OCI-LY1 (cell line): ENCODE measurements around the gene CREB5.

ENCODE experiments used
- H2AFZ ChIP-seq: fragments of 200-600 bp; sonication (generic), shearing (Covaris generic); 2 replicates; pipeline ENCODE4 v1.6.0; 2014; ENCODE audit warnings: antibody characterized with exemption, mild to moderate bottlenecking, low read length
- H3F3A ChIP-seq: fragments of 200-600 bp; sonication (generic), shearing (Covaris generic); 2 replicates; pipeline ENCODE4 v1.6.0; 2014; ENCODE audit warnings: mild to moderate bottlenecking, antibody characterized with exemption, low read length, moderate library complexity; ENCODE audit not compliant: insufficient read depth
- H3K27ac ChIP-seq: fragments of 200-600 bp; sonication (generic); 2 replicates; pipeline ENCODE4 v1.5.1; 2014; ENCODE audit warnings: low read length, mixed run types, mild to moderate bottlenecking, low read depth; ENCODE audit not compliant: poor library complexity, severe bottlenecking
- H3K27me3 ChIP-seq: fragments of 200-600 bp; sonication (generic); 2 replicates; pipeline ENCODE4 v1.6.0; 2014; ENCODE audit warnings: antibody characterized with exemption, mild to moderate bottlenecking, low read length, moderate library complexity; ENCODE audit not compliant: insufficient read depth
- H3K36me3 ChIP-seq: fragments of 200-600 bp; sonication (generic); 2 replicates; pipeline ENCODE4 v1.6.1; 2014; ENCODE audit warnings: mild to moderate bottlenecking, antibody characterized with exemption, low read length, moderate library complexity, mixed read lengths; ENCODE audit not compliant: insufficient read depth
- H3K4me1 ChIP-seq: fragments of 200-600 bp; sonication (generic); 2 replicates; pipeline ENCODE4 v1.5.1; 2014; ENCODE audit warnings: mild to moderate bottlenecking, low read length, moderate library complexity; ENCODE audit not compliant: insufficient read depth, severe bottlenecking
- H3K4me2 ChIP-seq: fragments of 200-600 bp; sonication (generic), shearing (Covaris generic); 2 replicates; pipeline ENCODE4 v1.6.1; 2014; ENCODE audit warnings: low read length
- H3K4me3 ChIP-seq: fragments of 200-600 bp; sonication (generic); 2 replicates; pipeline ENCODE4 v1.5.1; 2014; ENCODE audit warnings: low read length, low read depth, mild to moderate bottlenecking, mixed read lengths; ENCODE audit not compliant: poor library complexity, severe bottlenecking
- H3K79me2 ChIP-seq: fragments of 200-600 bp; shearing (Covaris generic); 2 replicates; pipeline ENCODE4 v1.6.1; 2016; ENCODE audit warnings: mixed run types, low read length, mixed read lengths; ENCODE audit not compliant: insufficient read depth
- H3K9ac ChIP-seq: fragments of 200-600 bp; sonication (generic), shearing (Covaris generic); 2 replicates; pipeline ENCODE4 v1.6.1; 2014; ENCODE audit warnings: mild to moderate bottlenecking, low read length, mixed read lengths
- H3K9me2 ChIP-seq: fragments of 200-600 bp; sonication (generic), shearing (Covaris generic); 2 replicates; pipeline ENCODE4 v1.6.1; 2014; ENCODE audit warnings: low read depth, mild to moderate bottlenecking, low read length, mixed read lengths
- H3K9me3 ChIP-seq: fragments of 200-600 bp; shearing (Covaris generic); 2 replicates; pipeline ENCODE4 v1.6.1; 2014; ENCODE audit warnings: low read length, mixed read lengths
- H4K20me1 ChIP-seq: fragments of 200-600 bp; sonication (generic), shearing (Covaris generic); 2 replicates; pipeline ENCODE4 v1.6.0; 2016; ENCODE audit warnings: mild to moderate bottlenecking, low read length; ENCODE audit not compliant: insufficient read depth
- CTCF ChIP-seq: fragments of 200-600 bp; sonication (generic), shearing (Covaris generic); IDR thresholded peaks from 2 replicates; pipeline ENCODE4 v1.5.1; 2017; ENCODE audit warnings: mild to moderate bottlenecking, antibody characterized with exemption, low read length, moderate library complexity, mixed read lengths
- EZH2 ChIP-seq: fragments of 200-600 bp; sonication (generic), shearing (Covaris generic); IDR thresholded peaks from 2 replicates; pipeline ENCODE4 v1.8.0; 2017; ENCODE audit warnings: borderline replicate concordance, mixed run types, mild to moderate bottlenecking, antibody characterized with exemption, low read length, moderate library complexity, mixed read lengths

The CREB5 gene

GRCh38 chr7:28435732-28436378 is 23.5 kb downstream of the CREB5 start:
- Histone ChIP-seq H3K9me3 (no peaks in the 10 kb centered on the region), H3K4me2 (no peak overlapping the region), H3K79me2 (no peaks in the 10 kb centered on the region), H2AFZ (no peak overlapping the region), H3K27me3 (0 out of 2 replicates have a peak, but pooled peaks cover 6% of the 10 kb centered on the region), H4K20me1 (no peaks in the 10 kb centered on the region), H3K36me3 (no peaks in the 10 kb centered on the region), H3K9ac (no peak overlapping the region), H3F3A (no peaks in the 10 kb centered on the region), H3K27ac (no peak overlapping the region), H3K4me1 (no peaks in the 10 kb centered on the region), H3K9me2 (no peaks in the 10 kb centered on the region), H3K4me3 (no peak overlapping the region)
- TF ChIP-seq CTCF (no peak), EZH2 (no peak)

- H4K20me1 ChIP-seq = no peaks in the 10 kb centered on the region
- H2AFZ ChIP-seq = no peak overlapping the region
- H3K4me1 ChIP-seq = no peaks in the 10 kb centered on the region
- no peaks in the 10 kb centered on the region for H3F3A ChIP-seq
- H3K36me3 ChIP-seq = no peaks in the 10 kb centered on the region; the same call in 1 of the 2 replicates
- H3K9me3 ChIP-seq = peaks cover 6% of the 10 kb centered on the region; the same call in 1 of the 2 replicates
- no peak overlapping the region for H3K4me3 ChIP-seq
- TF ChIP-seq CTCF (no peak), EZH2 (no peak)
- H3K27me3 ChIP-seq = peaks cover 12% of the 10 kb centered on the region; the same call in 1 of the 2 replicates
- no peak overlapping the region for H3K9ac ChIP-seq
- H3K9me2 ChIP-seq = no peaks in the 10 kb centered on the region
- no peak overlapping the region for H3K27ac ChIP-seq
- H3K79me2 ChIP-seq = no peaks in the 10 kb centered on the region
- no peak overlapping the region for H3K4me2 ChIP-seq
These were observed 27.8 kb downstream of the CREB5 start for GRCh38 chr7:28440055-28440601.

- Histone ChIP-seq H3K79me2 (no peaks in the 10 kb centered on the region), H3K4me3 (no peak overlapping the region), H3K9me2 (no peaks in the 10 kb centered on the region), H3K4me1 (no peaks in the 10 kb centered on the region), H3K9ac (no peak overlapping the region), H4K20me1 (no peaks in the 10 kb centered on the region), H3K27ac (no peak overlapping the region), H3K27me3 (peaks cover 12% of the 10 kb centered on the region; the same call in 1 of the 2 replicates), H3K9me3 (peaks cover 6% of the 10 kb centered on the region; the same call in 1 of the 2 replicates), H3F3A (no peaks in the 10 kb centered on the region), H3K4me2 (no peak overlapping the region), H2AFZ (no peak overlapping the region), H3K36me3 (no peaks in the 10 kb centered on the region; the same call in 1 of the 2 replicates)
- no peak for TF ChIP-seq CTCF
These were observed 30.5 kb downstream of the CREB5 start for GRCh38 chr7:28442540-28443420.
